DND-41 (cell line): ENCODE measurements around the gene ANK3.

Experiments
- CTCF ChIP-seq: IDR thresholded peaks from 2 replicates; pipeline ENCODE4 v1.5.1; 2012; ENCODE audit warnings: borderline replicate concordance, low read length, moderate library complexity, mild to moderate bottlenecking; ENCODE audit not compliant: poor library complexity, severe bottlenecking; ENCODE audit errors: extremely low read depth
- EZH2 ChIP-seq: IDR thresholded peaks from 3 replicates; pipeline ENCODE4 v1.6.1; 2012; ENCODE audit warnings: borderline replicate concordance, low read depth, mild to moderate bottlenecking, moderate library complexity, low read length, inconsistent platforms; ENCODE audit not compliant: severe bottlenecking

- TF ChIP-seq CTCF (no peak), EZH2 (no peak)
Measured at GRCh38 chr10:60390224-60390626, 550 bp upstream of the ANK3 start.
